Right ventricle myocardium inferior (tissue), 1 donor: Measurements from ENCODE around the gene NXT1. TPM values are rescaled to one million over a fixed set of nuclear protein-coding genes. Genes with fewer than 3 reads are reported as not detected.

Experiments
- ATAC-seq: fragments of 200-7000 bp; cut with Tn5 transposase; one replicate; pipeline ENCODE4 v1.9.1; 2020; ENCODE audit warnings: mild to moderate bottlenecking, moderate library complexity
- DNase-seq: peaks from one replicate; pipeline ENCODE4 v3.0.0; 2021; ENCODE audit errors: missing footprints
- intact Hi-C: fragments of 100-400 bp; cut with DNase I; formaldehyde crosslinking; loops from one replicate; pipeline ENCODE4 v1.11.0; 2022
- total RNA-seq: library from RNA; stranded (reverse); fragmentation: NEBNext Ultra II Directional; extraction: Animal tissue kit (Norgen Biotek cat#: 25700); gene quantifications from one replicate; pipeline ENCODE4 v1.2.1, GENCODE V29; 2021
- donor health status: DM: no; HTN: yes; CAD: no; lungs with severe emphysema.

Gene NXT1
- total RNA-seq, 1 donor from 2014 or later = 6.5 TPM

DNA sequence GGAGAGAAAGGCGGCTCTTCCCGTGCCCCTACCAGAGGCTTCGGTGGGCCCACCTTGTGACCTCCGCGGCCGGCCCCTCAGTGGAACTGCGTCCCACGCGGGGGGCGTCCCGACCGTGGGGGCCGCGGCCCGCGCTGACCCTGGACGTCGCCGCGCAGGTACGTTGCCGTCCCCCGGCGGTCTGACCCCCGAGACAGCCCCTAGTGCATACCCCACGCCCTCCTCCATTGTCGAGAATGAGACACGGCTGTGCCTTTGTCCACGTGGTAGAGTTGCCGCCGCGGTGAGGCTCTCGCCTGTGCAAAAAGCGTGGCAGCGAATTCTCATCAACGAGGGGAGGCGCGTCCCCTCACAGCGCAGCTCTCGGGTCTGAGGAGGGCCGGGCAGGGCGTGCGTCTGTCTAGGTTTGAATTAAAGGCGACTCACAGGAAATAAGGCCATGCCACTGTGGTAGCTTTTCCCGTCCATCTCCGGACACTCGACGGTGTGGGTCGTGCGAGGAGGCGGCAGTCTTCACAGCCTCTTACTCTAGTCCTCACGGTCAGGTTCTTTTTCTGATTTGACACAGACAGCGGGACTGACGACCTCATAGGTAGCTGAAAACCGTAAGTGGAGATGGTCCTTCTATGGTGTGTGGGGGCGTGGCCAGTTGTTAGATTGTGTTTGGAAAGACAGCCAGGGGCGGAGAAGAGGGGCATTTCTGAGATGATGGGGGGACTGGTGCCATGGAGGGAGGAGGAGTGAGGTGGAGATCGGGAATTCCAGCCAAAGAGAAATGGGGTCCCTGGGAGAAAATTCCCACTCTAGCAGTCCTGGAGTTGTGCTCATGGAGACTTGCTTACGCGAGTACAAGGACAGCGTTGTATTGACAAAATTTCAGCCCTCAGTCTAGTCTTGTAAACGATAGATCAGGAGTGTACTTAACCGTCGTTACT lies 580 bp downstream of the NXT1 start:
- peak; percentile 81 for DNase-seq
- peak; percentile 15 for ATAC-seq
- intact Hi-C loops = loop anchor here (1.0 kb wide), 1 partner anchor 95 kb away; no protein-coding TSS in a partner anchor

DNA sequence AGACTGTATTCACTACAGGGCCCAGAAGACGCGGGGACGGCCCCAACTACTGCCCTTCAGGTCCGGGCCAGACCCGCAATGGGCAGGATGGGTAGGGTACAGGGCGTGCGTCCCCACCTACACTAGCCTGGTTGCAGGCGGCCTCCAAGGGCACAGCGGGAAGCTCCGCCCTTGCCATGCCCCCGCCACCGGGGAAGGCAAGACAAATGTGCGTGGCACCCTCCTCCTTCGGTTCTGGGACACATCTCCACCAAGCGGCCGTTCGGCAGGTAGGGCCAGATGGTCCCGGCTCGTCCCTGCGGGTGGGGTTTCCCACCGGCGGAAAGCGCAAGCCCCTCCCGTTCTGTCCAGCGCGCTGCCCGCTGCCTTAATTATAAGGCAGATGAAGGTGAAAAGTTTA lies 5.6 kb downstream of the NXT1 start:
- intact Hi-C loops = no loop called here

DNA sequence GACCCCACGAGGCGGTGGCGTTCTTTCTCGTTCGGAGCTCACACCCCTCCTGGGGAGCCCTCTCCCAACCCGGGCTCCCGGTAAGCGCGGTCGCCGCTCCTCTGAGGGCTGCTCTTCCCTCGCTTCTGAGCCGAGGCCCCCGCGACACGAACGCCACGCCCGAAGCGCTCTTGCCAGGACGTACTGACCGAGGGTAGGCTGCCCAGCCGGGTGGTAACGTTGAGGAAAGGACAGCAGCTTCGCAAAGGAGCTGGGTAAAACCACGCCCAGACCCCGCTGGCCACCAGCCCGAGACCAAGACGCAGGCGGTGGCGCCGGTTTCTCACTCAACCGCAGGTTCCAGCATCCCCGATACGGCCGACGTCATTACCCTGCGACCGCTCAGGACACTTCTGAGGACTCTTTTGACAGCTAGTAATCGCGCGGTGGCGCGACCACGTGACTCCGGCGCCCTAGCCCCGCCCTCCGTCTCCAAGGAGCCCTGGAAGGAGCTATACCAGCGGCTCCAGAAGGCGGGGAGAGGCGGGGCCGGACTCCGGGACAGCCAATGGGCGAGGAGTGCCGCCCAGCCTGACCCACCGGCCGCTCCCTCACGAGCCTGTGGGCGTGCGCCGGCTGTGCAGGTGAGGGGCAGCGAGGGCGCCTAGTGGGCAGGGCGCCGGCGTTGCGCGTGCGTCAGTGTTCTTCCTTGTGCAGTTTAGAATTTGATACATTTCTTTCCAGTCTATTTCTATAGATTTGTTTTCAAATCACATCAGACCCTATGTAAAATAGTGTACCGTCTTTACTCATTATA lies 7.4 kb downstream of the NXT1 start:
- intact Hi-C loops = no loop called here
- DNase-seq = peak; percentile 100

More for the DNA sequence above, 5.6 kb downstream of the NXT1 start:
- DNase-seq (no peak), ATAC-seq (no peak)

DNA sequence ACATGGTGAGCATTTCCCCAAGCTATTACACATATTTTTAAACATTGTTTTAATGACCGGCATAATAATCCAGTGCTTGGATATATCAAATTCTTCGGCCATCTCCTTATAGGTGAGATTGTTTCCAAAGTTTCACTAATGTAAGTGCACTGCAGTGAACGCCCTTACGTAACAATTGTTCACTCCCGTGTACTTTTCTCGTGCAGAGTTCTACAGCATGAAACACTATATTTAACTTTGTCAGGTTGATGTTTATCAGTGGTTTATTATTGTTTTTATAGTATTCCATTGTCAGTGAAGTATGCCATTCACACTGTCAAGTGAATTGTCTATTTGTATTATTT lies 7.9 kb downstream of the NXT1 start:
- DNase-seq (no peak), ATAC-seq (no peak)
- intact Hi-C loops = no loop called here

More for the DNA sequence above, 7.4 kb downstream of the NXT1 start:
- ATAC-seq = peak; percentile 85

DNA sequence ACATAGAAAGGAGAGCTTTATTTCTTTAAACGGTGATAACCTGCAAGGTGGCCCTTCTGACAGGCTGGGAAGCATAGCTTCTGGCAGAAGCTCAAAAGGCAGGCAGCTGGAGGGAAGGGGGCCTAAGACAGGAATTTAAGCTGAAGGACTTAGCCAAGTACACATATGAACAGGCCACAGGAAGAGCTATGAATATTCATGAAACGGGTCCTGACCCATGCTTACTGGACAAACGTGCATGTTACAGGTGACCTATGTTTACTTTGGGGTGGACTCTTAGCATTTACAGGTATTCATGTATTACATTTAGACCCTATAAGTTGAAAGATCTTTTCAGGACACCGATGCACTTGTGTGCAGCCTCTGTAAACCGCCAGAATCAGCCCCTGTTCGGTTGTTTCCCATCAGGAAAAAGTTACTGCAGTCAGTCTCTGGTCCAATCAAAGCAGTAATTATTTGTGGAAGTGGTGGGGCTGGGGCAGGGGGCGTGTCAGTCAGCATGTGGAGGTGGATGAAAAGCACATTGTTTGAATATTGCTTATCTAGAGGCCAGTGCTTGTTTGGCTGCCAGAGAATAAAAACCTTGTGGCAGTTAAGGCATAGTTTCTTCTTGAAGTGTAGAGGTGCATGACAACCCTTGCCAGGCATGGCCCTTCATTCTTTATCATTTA lies 8.5 kb downstream of the NXT1 start:
- DNase-seq (no peak), ATAC-seq (no peak)
- intact Hi-C loops = no loop called here

DNA sequence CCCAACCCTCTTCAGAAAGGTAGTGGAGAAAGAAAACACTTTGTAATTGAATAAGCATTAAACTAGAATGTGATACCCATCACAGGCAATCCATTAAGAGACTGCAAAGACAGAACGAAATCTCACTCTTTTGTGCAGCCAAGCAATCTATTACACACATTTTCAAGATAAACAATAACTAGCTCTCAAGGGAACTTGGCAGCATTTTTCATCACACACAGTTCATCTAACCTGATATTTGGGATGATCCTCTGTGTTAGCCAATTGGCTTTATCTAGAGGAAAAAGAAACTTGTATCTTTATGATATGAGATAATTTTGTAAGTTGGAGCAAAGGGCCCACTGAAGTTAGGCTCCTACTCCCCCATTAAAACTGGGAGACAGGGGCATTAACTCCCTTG lies 9.9 kb downstream of the NXT1 start:
- DNase-seq (no peak), ATAC-seq (no peak)
- intact Hi-C loops = loop anchor here (5.0 kb wide), 2 partner anchors 62 to 277 kb away; partner anchors contain the start of genes CST3 and NAPB

DNA sequence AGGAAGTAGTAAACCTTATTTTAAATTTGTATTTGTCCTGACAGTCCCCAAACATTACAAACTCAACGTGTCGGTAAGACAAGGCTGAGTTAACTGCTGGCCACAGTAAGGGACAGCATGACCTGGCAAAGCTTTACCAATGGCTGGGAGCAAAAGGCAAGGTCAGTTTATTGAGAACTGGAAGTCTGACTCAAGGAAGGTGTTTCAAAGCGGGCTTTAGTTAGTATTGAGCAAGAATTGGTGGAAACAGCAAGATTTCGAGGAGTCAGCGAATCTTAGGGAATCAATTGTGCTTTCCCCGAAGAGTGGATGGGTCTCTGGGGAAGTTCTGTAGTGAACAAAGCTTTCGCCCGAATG lies 10.5 kb downstream of the NXT1 start:
- DNase-seq (no peak), ATAC-seq (no peak)
- intact Hi-C loops = loop anchor here (5.0 kb wide), 2 partner anchors 61 to 276 kb away; partner anchors contain the start of genes CST3 and NAPB

DNA sequence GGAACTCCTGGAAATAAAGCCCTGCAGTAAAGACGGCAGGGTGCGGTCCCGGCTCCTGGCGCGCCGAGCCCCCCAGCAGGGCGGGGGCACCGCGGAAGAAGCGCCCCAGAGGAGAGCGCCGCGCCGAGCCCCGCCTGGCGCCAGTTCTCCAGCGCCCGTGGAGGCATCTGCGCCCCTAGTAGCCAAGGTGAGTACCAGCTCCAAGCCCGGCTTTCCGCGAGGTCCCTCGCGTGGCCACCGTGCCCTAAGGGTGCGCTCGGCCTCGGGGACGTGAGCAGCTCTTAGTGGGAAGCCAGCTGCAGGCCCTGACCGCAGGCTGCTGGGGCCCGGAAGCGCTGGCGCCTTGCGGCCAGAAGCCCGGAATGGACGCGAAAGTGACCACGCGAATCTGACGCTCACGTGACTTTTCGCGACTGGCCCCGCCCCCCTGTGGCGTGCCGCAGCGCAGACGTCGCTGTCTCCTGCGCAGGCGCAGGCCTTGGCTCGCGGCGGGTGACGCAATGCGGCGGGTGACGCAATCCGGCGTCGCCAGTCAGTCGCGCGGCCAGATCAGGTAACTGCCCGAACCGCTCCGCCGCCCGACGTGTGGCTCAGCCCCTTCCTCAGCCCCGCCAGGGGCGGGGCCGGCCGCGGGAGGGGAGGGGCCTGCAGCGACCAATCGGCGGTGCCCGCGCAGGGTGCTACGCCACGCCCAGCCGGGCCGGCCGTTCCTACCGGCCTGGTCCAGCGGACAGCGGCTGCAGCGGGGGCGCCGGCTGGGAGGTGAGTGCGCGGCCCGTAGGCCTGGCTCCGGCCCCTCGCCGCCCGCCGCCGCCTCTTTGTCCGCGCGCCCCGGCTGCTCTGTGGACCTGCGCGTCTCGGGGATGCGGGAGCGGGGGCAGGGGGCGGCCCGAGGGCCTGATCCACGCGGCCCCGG lies 11.1 kb downstream of the NXT1 start, which contains the start of gene GZF1:
TSS of gene GZF1 (plus strand) at position 707 of the 916 bp plus-strand sequence. CDS start 2,202 bp downstream, outside the sequence.
- DNase-seq (peak; percentile 99), ATAC-seq (peak; percentile 95)
- intact Hi-C loops = loop anchor here (5.0 kb wide), 2 partner anchors 61 to 276 kb away; partner anchors contain the start of genes CST3 and NAPB

DNA sequence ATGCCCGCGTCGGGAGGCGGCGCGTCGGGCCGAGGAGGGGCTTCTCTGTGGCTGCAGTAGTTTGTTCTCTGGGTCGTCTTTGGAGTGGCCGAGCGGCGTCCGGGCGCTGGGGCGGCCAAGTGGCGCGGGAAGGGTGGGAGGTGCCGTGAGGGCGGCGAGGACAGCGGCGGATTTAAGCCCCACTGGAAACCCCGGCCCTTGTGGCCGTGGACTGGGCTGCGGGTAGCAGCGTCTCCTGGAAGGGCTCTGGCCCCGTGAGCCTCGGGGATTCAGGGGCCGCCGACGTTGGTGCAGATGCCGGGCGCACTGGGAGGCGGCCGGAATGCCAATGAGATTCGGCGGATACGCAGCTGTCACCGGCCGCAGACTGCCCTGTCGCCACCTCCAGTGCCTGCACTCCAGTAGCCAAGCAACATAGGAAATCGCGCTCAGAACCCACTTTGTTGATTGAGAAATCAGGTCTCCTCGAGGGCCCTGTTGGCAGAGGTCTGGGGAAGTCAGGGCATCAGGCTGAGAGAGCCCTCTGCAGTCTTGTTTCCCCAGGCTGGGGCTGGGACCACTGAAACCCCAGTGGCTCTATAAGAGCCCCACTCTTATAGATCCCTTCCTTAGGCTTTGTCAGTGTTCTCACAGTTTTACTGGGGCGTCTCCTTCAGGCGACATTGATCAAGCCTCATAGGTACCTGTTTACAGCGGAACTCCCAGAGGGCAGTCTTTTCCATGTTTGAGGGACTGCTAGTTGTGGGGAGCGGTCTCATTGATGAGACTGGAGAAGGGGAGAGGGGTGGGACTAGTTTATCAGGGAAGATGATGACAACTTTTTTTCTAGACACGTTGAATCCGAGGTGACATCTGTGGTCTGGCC lies 12.0 kb downstream of the NXT1 start:
- intact Hi-C loops = loop anchor here (5.0 kb wide), 2 partner anchors 60 to 275 kb away; partner anchors contain the start of genes CST3 and NAPB
- DNase-seq = peak; percentile 76
- peak; percentile 4 for ATAC-seq

DNA sequence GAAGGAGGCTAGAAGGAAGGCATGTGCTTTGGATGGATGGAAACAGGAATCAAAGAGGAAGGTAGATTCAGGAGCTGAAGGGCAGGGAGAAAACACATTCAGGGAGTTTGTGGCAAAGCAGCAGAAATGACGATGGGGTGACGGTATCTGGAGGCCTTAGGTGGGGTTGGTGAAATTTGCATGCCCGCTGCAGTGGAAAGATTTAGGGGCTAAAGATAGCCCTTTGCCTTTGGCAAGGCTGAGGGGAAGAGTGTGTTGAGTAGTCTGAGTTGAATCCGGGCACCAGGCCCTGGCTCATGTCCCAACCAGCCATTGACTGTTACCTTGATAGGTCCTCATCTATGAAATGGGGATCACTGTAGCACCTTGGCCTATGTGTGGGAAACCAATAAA lies 12.7 kb downstream of the NXT1 start:
- peak; percentile 19 for ATAC-seq
- intact Hi-C loops = loop anchor here (5.0 kb wide), 2 partner anchors 59 to 274 kb away; partner anchors contain the start of genes CST3 and NAPB

DNA sequence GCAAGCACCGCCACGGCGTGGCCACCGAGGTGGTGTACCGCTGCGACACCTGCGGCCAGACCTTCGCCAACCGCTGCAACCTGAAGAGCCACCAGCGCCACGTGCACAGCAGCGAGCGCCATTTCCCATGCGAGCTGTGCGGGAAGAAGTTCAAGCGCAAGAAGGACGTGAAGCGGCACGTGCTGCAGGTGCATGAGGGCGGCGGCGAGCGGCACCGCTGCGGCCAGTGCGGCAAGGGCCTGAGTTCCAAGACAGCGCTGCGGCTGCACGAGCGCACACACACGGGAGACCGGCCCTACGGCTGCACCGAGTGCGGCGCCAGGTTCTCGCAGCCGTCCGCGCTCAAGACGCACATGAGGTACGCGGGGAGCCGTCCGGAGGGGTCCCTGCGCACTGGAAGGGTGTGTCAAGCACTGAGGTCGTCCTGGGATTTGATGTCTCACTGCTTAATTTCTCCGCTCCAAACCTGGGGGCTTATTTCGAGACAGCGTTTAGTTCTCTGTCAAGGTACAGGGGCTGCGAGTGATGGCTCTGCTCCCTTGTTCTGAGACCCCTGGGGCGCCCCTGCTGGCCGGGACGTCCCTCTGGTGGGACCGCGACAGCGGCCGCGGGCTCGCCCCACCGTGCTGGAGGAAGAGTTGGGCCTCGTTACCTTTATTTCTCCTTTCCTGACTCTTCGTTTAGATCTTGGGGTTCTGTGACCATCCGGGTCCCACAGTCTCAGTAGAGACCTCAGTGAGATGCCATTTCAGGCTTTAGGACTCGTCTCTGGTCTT lies 15.0 kb downstream of the NXT1 start:
- DNase-seq (no peak), ATAC-seq (no peak)
- intact Hi-C loops = loop anchor here (5.0 kb wide), 1 partner anchor 37 kb away; no protein-coding TSS in a partner anchor

More for the DNA sequence above, 12.7 kb downstream of the NXT1 start:
- peak; percentile 79 for DNase-seq

DNA sequence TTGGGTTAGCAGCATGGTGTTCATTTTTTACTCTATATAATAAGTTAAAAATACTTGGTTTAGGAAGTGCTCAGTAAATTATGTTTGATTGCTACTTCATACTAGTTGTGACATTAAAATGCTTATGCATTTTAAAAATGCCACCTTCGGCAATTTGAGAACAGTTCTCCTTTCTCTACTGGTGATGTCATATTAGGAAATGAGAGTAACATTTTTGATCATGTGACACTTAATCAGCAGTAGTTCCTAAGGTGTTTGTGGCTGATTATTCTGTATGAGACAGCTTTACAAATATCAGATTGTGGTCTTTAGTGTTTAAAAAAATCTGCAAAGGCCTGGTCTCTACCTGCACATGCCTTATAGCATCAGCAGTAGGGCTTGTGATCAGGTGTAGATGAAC lies 15.8 kb downstream of the NXT1 start:
- intact Hi-C loops = loop anchor here (5.0 kb wide), 1 partner anchor 36 kb away; no protein-coding TSS in a partner anchor
- DNase-seq (no peak), ATAC-seq (no peak)

DNA sequence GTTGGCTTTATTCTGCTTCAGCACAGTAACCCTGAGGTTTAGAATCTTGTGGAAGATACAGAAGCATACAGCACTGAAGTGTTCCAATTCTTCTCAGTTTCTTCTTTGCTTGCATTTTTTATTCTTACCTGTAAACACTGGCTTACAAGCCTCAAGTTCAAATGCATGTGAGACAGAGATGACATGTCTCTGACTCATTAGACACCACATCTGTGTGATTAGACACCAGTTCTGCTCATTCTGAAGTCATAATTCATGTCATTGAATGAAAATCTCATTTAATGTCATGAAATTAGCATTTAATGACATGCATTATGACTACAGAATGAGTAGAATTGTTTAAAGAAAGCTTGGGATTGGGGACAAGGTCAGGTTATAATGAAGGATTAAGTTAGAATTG lies 17.2 kb downstream of the NXT1 start:
- DNase-seq (no peak), ATAC-seq (no peak)
- intact Hi-C loops = loop anchor here (5.0 kb wide), 1 partner anchor 35 kb away; no protein-coding TSS in a partner anchor

DNA sequence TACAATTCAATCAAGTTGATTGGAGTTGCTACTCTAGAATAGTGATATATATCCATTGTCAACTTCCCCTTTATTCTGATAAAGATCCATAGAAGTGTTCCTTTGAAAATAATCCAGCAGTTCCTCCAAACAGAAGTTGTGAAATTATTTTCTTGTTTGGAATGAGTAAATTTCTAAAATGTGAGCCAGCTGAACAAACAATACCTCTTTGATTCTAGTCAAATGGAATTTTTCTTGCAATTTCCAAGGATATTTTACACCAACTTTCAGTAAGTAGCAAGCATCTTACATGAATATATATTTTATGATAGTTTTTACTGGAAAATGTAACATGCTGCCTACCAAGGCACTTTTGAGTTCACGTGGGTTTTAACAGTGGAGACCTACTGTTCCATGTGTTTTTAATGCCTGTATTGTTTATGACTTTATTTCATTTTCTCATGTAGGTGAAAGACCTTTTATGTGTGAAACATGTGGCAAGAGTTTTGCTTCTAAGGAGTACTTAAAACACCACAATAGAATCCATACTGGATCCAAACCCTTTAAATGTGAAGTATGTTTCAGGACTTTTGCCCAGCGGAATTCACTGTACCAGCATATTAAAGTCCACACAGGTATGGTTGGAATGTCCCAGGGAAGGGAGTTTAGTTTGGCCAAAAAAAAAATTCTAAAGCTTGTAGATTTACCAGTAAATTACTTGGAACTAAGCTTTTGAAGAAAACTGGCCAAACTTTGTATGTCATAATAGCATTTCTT lies 17.9 kb downstream of the NXT1 start:
- intact Hi-C loops = loop anchor here (5.0 kb wide), 1 partner anchor 34 kb away; no protein-coding TSS in a partner anchor
- DNase-seq = no peak
- no peak for ATAC-seq
